ENCODE data around the gene STPG1. TPM values are rescaled to one million over a fixed set of nuclear protein-coding genes. Genes with fewer than 3 reads are reported as not detected.
A peak's percentile ranks its signal among the peaks of the same experiment; 100 is the strongest.

The STPG1 gene
- total RNA-seq, 1 donor from 2014 or later, result 5.3 TPM

- Histone ChIP-seq H3K36me3 (ENCODE audit: control insufficient read depth, insufficient read depth, low read length) (peaks cover 33% of the 10 kb centered on the region), H3K4me3 (ENCODE audit: low read depth, low read length) (no peak overlapping the region), H3K27me3 (ENCODE audit: control insufficient read depth, insufficient read depth, low read length) (no peaks in the 10 kb centered on the region)
- peak; percentile 87 for DNase-seq (ENCODE audit: low read depth)
- FAIRE-seq, result no peak
- no peak for TF ChIP-seq CTCF (IDR thresholded peaks at IDR 0.05; ENCODE audit: insufficient read depth, low read length, severe bottlenecking)
Observed at GRCh38 chr1:24349891-24350290, 63.7 kb downstream of the STPG1 start.

- TF ChIP-seq CTCF (IDR thresholded peaks at IDR 0.05; ENCODE audit: insufficient read depth, low read length, severe bottlenecking), result no peak
Observed at GRCh38 chr1:24348196-24348595, 65.4 kb downstream of the STPG1 start.

GRCh38 chr1:24347159-24347934, 66.2 kb downstream of the STPG1 start:
- H3K4me3 ChIP-seq (ENCODE audit: low read depth, low read length), result no peak overlapping the region
- FAIRE-seq, result no peak
- DNase-seq (ENCODE audit: low read depth), result no peak
- TF ChIP-seq CTCF (IDR thresholded peaks at IDR 0.05; ENCODE audit: insufficient read depth, low read length, severe bottlenecking), result no peak
- H3K27me3 ChIP-seq (ENCODE audit: control insufficient read depth, insufficient read depth, low read length), result no peaks in the 10 kb centered on the region
- peaks cover 40% of the 10 kb centered on the region for H3K36me3 ChIP-seq (ENCODE audit: control insufficient read depth, insufficient read depth, low read length)

More at GRCh38 chr1:24348196-24348595, 65.4 kb downstream of the STPG1 start:
- FAIRE-seq (no peak), DNase-seq (ENCODE audit: low read depth) (no peak)
- no peaks in the 10 kb centered on the region for H3K27me3 ChIP-seq (ENCODE audit: control insufficient read depth, insufficient read depth, low read length)
- no peak overlapping the region for H3K4me3 ChIP-seq (ENCODE audit: low read depth, low read length)
- peaks cover 36% of the 10 kb centered on the region for H3K36me3 ChIP-seq (ENCODE audit: control insufficient read depth, insufficient read depth, low read length)

GRCh38 chr1:24345334-24345733, 68.2 kb downstream of the STPG1 start:
- no peak for TF ChIP-seq CTCF (IDR thresholded peaks at IDR 0.05; ENCODE audit: insufficient read depth, low read length, severe bottlenecking)
- DNase-seq (ENCODE audit: low read depth) (no peak), FAIRE-seq (no peak)
- Histone ChIP-seq H3K27me3 (ENCODE audit: control insufficient read depth, insufficient read depth, low read length) (no peaks in the 10 kb centered on the region), H3K4me3 (ENCODE audit: low read depth, low read length) (no peak overlapping the region), H3K36me3 (ENCODE audit: control insufficient read depth, insufficient read depth, low read length) (peaks cover 41% of the 10 kb centered on the region)

- no peak for TF ChIP-seq CTCF (IDR thresholded peaks at IDR 0.05; ENCODE audit: insufficient read depth, low read length, severe bottlenecking)
- Histone ChIP-seq H3K36me3 (ENCODE audit: control insufficient read depth, insufficient read depth, low read length) (peaks cover 41% of the 10 kb centered on the region), H3K27me3 (ENCODE audit: control insufficient read depth, insufficient read depth, low read length) (no peaks in the 10 kb centered on the region), H3K4me3 (ENCODE audit: low read depth, low read length) (no peak overlapping the region)
- FAIRE-seq, result no peak
- no peak for DNase-seq (ENCODE audit: low read depth)
Observed at GRCh38 chr1:24344090-24344742, 69.4 kb downstream of the STPG1 start.

All from bronchial epithelial cell (primary cell).